ENCODE results near the gene NOTCH1. TPM values are rescaled to one million over a fixed set of nuclear protein-coding genes. Genes with fewer than 3 reads are reported as not detected.

NOTCH1 gene
- total and polyA plus RNA-seq, 4 donors: 28.2 to 75.9 (median 50.0) TPM

DNA sequence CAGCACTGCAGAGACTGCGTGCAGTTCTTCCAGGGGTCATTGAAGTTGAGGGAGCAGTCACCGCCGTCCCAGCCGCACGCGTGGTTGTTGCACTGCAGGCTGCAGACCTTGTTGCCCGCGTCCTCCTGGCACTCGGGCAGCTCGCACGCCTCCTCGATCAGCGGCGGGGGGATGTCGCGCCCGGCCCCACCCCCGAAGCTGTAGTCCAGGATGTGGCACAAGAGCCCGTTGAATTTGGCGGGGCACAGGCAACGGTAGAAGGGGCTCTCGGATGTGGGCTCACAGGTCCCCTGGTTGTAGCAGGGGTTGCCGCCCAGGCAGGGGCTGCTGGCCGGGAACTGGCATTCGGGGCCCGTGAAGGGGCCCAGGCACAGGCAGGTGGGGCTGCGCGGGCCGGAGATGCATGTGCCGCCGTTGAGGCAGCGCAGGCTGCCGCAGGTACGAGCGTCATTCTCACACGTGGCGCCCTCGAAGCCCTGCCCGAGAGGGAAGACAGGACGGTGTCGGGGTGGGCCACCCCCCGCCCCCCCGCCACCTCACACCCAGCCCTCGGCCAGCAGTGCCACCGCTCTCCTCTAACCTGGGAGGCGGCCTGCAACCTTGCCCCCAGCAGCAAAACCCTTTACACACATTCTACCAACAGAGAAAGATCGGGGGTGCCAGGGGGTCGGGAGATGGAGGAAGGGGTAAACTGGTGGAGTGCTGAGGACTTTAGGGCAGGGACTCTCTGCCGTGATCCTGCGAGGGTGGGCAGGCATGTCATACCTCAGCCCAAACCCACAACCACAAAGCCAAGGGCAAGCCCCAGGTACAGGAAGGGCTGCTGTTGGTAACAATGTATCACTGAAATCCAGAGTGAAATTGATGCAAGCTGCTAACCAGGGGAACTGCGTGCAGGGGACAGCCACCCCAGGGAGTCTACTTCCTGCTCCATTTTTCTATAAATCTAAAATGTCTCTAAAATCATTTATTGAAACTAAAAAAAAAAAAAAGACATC lies 40.1 kb downstream of the NOTCH1 start:
- Histone ChIP-seq H3K36me3 (ENCODE audit: control insufficient read depth, insufficient read depth, low read length) (peaks cover 100% of the 10 kb centered on the region), H3K27me3 (ENCODE audit: control insufficient read depth, insufficient read depth, low read length) (no peaks in the 10 kb centered on the region), H3K4me1 (ENCODE audit: control insufficient read depth, insufficient read depth, low read length) (peaks cover 13% of the 10 kb centered on the region), H3K4me3 (ENCODE audit: low read depth, low read length) (no peak overlapping the region), H3K9me3 (ENCODE audit: control insufficient read depth, insufficient read depth, low read length) (no peaks in the 10 kb centered on the region), H3K27ac (ENCODE audit: low read depth, low read length) (no peak overlapping the region)
- no peak for DNase-seq (ENCODE audit: low read depth in 4 of 6, low spot score in 6 of 6)
- 89% methylated on average over 36 of the region's 51 CpGs for WGBS (ENCODE audit: insufficient coverage)

DNA sequence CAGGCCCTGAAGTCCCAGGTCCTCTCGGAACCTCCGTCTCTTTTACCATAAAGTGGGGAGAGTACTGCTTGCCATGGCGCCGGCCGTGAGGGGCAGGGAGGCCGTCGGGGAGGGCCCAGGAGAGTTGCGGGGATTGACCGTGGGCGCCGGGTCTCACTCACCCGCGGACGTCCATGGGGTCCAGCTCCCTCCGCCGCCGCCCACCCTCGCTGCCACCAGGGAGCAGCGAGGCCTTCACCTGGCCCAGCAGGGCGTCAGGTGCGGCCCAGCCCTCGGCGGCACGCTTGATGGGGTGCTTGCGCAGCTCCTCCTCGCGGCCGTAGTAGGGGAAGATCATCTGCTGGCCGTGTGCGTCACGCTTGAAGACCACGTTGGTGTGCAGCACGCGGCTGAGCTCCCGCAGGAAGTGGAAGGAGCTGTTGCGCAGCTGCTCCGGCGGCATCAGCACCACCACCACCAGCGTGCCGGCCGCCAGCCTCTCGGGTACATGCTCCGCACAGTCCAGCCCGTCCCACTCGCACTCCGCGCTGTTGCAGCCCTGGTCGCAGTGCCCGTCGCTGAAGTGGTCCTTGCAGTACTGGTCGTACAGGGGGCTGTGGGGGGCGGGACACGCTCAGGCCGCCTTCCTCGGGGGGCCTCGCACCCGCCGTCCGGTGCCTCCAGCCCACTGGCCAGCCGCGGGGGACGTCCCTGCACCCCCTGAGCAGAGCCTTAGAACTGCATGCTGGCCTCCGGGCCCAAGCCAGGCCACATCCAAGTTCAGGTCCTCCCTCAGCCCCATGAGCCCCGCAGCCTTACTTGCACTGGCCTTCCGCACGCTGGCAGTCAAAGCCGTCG lies 41.1 kb downstream of the NOTCH1 start:
- Histone ChIP-seq H3K4me3 (ENCODE audit: low read depth, low read length) (no peak overlapping the region), H3K36me3 (ENCODE audit: control insufficient read depth, insufficient read depth, low read length) (peaks cover 100% of the 10 kb centered on the region), H3K4me1 (ENCODE audit: control insufficient read depth, insufficient read depth, low read length) (peaks cover 12% of the 10 kb centered on the region), H3K9me3 (ENCODE audit: control insufficient read depth, insufficient read depth, low read length) (no peaks in the 10 kb centered on the region), H3K27ac (ENCODE audit: low read depth, low read length) (no peak overlapping the region), H3K27me3 (ENCODE audit: control insufficient read depth, insufficient read depth, low read length) (no peaks in the 10 kb centered on the region)
- DNase-seq (ENCODE audit: low read depth in 4 of 6, low spot score in 6 of 6): no peak
- 90% methylated on average over 68 of the region's 68 CpGs for WGBS (ENCODE audit: insufficient coverage)

- WGBS (ENCODE audit: insufficient coverage): 76% methylated on average over 31 of the region's 33 CpGs
- no peak overlapping the region for H3K4me3 ChIP-seq (ENCODE audit: low read depth, low read length)
- peaks cover 100% of the 10 kb centered on the region for H3K36me3 ChIP-seq (ENCODE audit: control insufficient read depth, insufficient read depth, low read length)
- no peak overlapping the region for H3K27ac ChIP-seq (ENCODE audit: low read depth, low read length)
- no peaks in the 10 kb centered on the region for H3K27me3 ChIP-seq (ENCODE audit: control insufficient read depth, insufficient read depth, low read length)
- no peak for DNase-seq (ENCODE audit: low read depth in 4 of 6, low spot score in 6 of 6)
- H3K4me1 ChIP-seq (ENCODE audit: control insufficient read depth, insufficient read depth, low read length): peaks cover 17% of the 10 kb centered on the region
- H3K9me3 ChIP-seq (ENCODE audit: control insufficient read depth, insufficient read depth, low read length): no peaks in the 10 kb centered on the region
These were observed 42.8 kb downstream of the NOTCH1 start for GRCh38 chr9:136502940-136503550.

- no peak for DNase-seq (ENCODE audit: low read depth in 4 of 6, low spot score in 6 of 6)
- Histone ChIP-seq H3K9me3 (ENCODE audit: control insufficient read depth, insufficient read depth, low read length) (no peaks in the 10 kb centered on the region), H3K4me3 (ENCODE audit: low read depth, low read length) (no peak overlapping the region), H3K36me3 (ENCODE audit: control insufficient read depth, insufficient read depth, low read length) (peaks cover 100% of the 10 kb centered on the region), H3K27me3 (ENCODE audit: control insufficient read depth, insufficient read depth, low read length) (no peaks in the 10 kb centered on the region), H3K27ac (ENCODE audit: low read depth, low read length) (no peak overlapping the region), H3K4me1 (ENCODE audit: control insufficient read depth, insufficient read depth, low read length) (peaks cover 20% of the 10 kb centered on the region)
- WGBS (ENCODE audit: insufficient coverage): 87% methylated on average over 34 of the region's 38 CpGs
These were observed 43.7 kb downstream of the NOTCH1 start for GRCh38 chr9:136502196-136502595.

GRCh38 chr9:136501686-136502085 lies 44.2 kb downstream of the NOTCH1 start:
- WGBS (ENCODE audit: insufficient coverage): 89% methylated on average over 23 of the region's 23 CpGs
- no peaks in the 10 kb centered on the region for H3K9me3 ChIP-seq (ENCODE audit: control insufficient read depth, insufficient read depth, low read length)
- no peak overlapping the region for H3K4me3 ChIP-seq (ENCODE audit: low read depth, low read length)
- H3K27me3 ChIP-seq (ENCODE audit: control insufficient read depth, insufficient read depth, low read length): no peaks in the 10 kb centered on the region
- no peak overlapping the region for H3K27ac ChIP-seq (ENCODE audit: low read depth, low read length)
- no peak for DNase-seq (ENCODE audit: low read depth in 4 of 6, low spot score in 6 of 6)
- H3K36me3 ChIP-seq (ENCODE audit: control insufficient read depth, insufficient read depth, low read length): peaks cover 100% of the 10 kb centered on the region
- H3K4me1 ChIP-seq (ENCODE audit: control insufficient read depth, insufficient read depth, low read length): peaks cover 25% of the 10 kb centered on the region

DNA sequence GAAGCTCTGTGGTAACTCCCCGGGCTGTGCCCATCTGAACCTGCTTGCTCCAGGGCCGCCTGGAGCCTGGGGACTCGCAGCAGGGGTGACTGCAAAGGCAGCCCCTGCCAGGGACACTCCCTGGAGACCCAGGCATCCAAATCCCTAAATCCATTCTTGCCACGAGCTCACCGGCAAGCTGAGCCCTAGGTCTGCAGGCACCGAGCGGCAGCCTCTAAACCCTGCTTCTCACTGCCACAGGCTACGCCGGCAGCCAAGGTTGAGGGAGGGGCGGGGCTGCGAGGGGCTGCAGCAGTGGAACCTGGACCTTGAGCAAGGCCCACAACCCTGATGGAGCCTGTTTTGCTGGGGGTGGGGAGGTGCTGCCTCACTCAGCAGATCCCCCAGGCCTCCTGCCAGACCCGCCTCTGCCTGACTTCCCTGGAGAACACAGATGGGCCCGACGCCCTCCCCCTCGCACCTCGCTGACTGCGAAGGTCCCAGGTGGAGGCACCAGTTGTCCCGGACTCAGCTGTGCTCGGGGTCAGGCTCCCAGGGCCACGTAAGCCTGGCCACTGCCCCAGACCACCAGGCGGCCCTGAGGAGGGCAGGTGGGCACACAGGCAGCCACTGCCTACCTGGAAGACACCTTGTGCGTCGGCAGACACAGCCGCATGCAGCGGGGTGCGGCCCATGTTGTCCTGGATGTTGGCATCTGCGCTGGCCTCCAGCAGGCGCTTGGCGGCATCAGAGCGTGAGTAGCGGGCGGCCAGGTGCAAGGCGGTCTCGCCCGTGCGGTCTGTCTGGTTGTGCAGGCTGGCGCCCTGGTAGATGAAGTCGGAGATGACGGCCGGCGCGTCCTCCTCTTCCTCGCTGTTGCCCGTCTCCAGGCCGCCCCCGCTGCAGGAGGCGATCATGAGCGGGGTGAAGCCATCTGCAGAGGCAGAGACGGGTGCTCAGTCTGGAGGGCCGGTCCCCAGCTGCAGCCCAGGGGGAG lies 45.6 kb downstream of the NOTCH1 start:
- 89% methylated on average over 46 of the region's 50 CpGs for WGBS (ENCODE audit: insufficient coverage)
- Histone ChIP-seq H3K4me1 (ENCODE audit: control insufficient read depth, insufficient read depth, low read length) (peaks cover 39% of the 10 kb centered on the region), H3K9me3 (ENCODE audit: control insufficient read depth, insufficient read depth, low read length) (no peaks in the 10 kb centered on the region), H3K4me3 (ENCODE audit: low read depth, low read length) (no peak overlapping the region), H3K36me3 (ENCODE audit: control insufficient read depth, insufficient read depth, low read length) (peaks cover 99% of the 10 kb centered on the region), H3K27ac (ENCODE audit: low read depth, low read length) (no peak overlapping the region), H3K27me3 (ENCODE audit: control insufficient read depth, insufficient read depth, low read length) (no peaks in the 10 kb centered on the region)
- DNase-seq (ENCODE audit: low read depth in 4 of 6, low spot score in 6 of 6): no peak

DNA sequence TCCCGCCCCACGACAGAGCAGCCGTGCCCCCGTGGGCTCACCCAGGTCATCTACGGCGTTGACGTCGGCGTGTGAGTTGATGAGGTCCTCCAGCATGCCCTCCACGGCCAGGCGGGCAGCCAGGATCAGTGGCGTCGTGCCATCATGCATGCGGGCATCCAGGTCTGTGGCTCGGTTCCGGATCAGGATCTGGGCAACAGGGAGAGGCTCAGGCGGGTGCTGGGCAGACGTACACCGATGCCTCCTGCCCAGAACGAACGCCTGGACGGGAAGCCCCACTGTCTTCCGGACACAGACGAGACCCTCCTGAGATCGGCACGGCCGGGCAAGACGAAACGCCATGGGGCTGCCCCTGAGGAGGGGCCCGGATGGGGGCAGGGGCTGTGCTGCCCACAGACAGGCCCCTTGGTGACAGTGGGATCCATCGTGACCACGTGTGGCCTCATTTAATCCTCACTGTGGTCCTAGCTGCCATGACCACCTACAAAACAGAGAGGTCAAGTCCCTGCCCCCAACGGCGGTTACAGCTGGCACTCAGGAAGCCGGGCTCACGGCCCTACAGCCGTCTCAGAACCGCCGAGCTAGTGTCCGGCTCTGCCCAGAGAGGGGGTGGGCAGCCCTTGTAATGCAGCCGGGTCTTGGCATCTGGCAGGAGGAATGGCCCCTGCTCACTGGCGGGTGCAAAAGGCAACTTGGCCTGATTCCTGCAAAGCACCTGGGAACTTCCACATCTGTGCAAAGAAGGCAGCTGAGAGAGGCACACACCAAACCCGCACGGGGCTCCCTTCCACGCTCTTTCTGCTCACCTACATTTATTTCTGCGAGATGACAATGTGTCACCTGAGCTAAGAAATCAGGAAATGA lies 46.5 kb downstream of the NOTCH1 start:
- no peak overlapping the region for H3K27ac ChIP-seq (ENCODE audit: low read depth, low read length)
- 78% methylated on average over 46 of the region's 46 CpGs for WGBS (ENCODE audit: insufficient coverage)
- DNase-seq (ENCODE audit: low read depth in 4 of 6, low spot score in 6 of 6): no peak

DNA sequence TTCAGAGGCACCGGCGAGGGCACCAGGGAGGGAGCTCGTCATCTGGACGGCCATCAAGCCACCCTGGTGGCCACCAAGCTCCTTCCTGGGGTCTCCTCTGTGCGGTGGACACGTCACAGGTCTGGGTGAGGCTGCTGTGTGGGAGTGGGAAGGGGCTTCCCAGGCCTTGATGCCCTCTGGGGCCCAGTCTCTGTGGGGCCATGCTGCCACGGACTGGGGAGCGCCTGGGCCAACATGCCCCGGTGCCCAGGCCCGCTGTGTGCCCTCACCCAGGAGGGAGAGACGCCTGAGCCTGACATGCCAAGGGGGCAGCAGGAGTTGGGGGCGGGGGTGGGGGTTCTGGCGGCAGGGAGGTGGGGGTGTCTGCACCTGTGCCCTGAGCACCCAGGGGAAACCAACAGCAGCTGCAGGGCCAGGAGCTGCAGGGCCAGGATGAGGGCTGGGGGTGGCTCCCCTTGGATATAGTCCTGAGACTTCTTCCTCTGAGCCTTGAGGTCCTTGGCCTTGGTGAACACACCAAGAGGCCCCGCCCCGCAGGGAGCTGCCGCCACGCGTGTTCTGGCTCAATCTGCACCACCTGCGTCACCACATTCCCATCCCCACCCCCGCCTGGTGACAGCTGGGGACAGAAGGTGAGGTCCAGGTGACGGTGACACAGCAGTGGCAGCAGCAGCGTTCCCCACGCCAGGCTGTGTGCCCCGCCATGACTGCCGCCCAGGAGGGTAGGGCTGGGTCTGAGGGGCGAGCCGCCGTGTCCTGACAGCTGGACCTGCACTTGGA lies 47.7 kb downstream of the NOTCH1 start:
- 87% methylated on average over 18 of the region's 28 CpGs for WGBS (ENCODE audit: insufficient coverage)
- Histone ChIP-seq H3K27me3 (ENCODE audit: control insufficient read depth, insufficient read depth, low read length) (no peaks in the 10 kb centered on the region), H3K27ac (ENCODE audit: low read depth, low read length) (no peak overlapping the region), H3K4me1 (ENCODE audit: control insufficient read depth, insufficient read depth, low read length) (peaks cover 60% of the 10 kb centered on the region), H3K36me3 (ENCODE audit: control insufficient read depth, insufficient read depth, low read length) (peaks cover 98% of the 10 kb centered on the region), H3K4me3 (ENCODE audit: low read depth, low read length) (no peak overlapping the region), H3K9me3 (ENCODE audit: control insufficient read depth, insufficient read depth, low read length) (no peaks in the 10 kb centered on the region)
- DNase-seq (ENCODE audit: low read depth in 4 of 6, low spot score in 6 of 6): no peak

More for the DNA sequence above, 46.5 kb downstream of the NOTCH1 start:
- Histone ChIP-seq H3K36me3 (ENCODE audit: control insufficient read depth, insufficient read depth, low read length) (peaks cover 99% of the 10 kb centered on the region), H3K9me3 (ENCODE audit: control insufficient read depth, insufficient read depth, low read length) (no peaks in the 10 kb centered on the region), H3K27me3 (ENCODE audit: control insufficient read depth, insufficient read depth, low read length) (no peaks in the 10 kb centered on the region), H3K4me3 (ENCODE audit: low read depth, low read length) (no peak overlapping the region), H3K4me1 (ENCODE audit: control insufficient read depth, insufficient read depth, low read length) (peaks cover 48% of the 10 kb centered on the region)
